ENCODE results near the gene SND1.

SND1 gene

DNA sequence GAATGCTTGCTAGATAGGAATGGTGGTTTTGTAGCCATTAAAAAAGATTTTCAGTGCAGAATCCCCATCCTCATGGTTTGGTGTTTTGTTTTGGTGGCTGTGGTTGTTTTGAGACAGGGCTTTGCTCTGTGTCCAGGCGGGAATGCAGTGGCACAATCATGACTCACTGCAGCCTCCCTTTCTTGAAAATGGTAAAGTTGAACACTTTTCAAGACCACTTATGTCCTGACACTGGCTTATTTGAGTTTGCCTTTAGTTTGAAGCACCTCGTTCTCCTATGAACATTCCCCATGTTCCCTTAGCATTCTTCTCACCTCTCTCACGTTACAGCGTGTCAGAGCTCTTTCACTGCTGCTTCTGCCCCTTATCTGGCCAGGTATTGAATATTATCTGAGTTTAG lies 239.2 kb downstream of the SND1 start:
- H3K4me3 ChIP-seq (ENCODE audit: low read depth, low read length), result no peak overlapping the region
- no peak for DNase-seq (ENCODE audit: low read depth)
- TF ChIP-seq, protein P1, sequence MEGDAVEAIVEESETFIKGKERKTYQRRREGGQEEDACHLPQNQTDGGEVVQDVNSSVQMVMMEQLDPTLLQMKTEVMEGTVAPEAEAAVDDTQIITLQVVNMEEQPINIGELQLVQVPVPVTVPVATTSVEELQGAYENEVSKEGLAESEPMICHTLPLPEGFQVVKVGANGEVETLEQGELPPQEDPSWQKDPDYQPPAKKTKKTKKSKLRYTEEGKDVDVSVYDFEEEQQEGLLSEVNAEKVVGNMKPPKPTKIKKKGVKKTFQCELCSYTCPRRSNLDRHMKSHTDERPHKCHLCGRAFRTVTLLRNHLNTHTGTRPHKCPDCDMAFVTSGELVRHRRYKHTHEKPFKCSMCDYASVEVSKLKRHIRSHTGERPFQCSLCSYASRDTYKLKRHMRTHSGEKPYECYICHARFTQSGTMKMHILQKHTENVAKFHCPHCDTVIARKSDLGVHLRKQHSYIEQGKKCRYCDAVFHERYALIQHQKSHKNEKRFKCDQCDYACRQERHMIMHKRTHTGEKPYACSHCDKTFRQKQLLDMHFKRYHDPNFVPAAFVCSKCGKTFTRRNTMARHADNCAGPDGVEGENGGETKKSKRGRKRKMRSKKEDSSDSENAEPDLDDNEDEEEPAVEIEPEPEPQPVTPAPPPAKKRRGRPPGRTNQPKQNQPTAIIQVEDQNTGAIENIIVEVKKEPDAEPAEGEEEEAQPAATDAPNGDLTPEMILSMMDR (IDR thresholded peaks at IDR 0.05; ENCODE audit: low read depth, low read length, missing control alignments), result no peak

DNA sequence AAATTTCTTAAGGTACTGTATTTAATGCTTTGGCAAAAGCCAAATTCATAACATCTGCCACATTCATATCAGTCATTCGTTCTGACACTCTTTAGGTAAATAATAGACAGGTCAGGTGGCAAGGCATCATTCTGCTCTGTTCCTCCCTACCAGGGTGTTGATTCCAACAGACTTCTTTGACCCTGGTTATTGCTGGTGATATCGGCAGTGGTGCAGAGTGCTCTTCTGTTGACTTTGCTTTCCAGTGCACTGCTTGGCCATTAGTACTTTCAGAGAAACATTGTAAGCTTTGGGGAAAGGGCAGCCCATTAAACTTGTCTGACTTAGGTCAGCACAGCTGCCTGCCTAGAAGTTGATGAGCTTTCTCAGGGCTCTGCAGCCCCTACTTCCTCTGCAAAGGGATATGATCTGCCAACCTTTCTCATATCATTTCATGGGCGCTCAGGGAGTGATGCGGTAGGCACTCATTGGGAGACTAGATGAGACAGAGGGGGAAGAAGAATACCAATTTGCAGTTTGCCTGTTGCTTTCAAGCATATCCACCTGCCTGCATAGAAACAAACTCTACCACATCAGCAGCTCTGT lies 240.0 kb downstream of the SND1 start:
- no peak for DNase-seq (ENCODE audit: low read depth)
- TF ChIP-seq, protein P1 (IDR thresholded peaks at IDR 0.05; ENCODE audit: low read depth, low read length, missing control alignments), result no peak
- no peak overlapping the region for H3K4me3 ChIP-seq (ENCODE audit: low read depth, low read length)

DNA sequence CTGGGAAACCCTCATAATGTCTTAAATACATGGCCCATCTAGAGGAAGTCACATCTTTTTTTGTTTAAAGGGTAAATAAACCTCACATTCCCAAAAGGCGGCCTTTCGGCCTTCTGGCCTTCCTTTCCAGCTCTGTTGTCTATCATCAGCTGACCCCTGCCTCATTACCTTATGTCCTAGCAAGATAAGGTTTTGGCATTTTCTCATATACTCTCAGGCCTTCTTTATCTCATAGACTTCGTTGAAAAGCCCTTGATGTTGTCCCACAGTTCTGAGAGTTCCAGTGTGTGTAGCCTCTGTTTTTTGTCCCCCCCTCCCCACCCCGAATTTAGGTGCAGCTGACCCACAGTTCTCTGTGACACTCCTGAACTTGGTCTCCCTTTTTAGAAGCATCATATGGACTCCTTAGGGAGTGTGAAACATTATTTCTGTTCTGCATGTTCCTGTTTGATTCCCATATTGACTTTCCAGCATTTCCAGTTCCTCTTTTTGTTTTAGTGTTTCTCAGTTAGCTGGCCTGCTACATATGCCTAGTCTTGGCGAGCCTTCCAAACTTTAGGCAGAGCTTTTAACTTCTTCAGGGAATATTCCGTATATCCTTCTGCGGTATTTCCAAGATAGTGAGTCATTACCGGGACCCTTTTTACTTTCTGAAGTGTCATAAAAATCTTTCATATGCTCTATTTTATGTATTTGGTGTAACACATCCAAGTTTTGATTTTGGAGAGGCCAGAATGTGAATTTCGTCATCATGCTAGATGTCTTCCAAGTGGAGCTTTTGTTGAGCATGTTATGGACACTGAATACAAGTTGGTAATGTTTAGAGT lies 240.7 kb downstream of the SND1 start:
- TF ChIP-seq, protein P1 (IDR thresholded peaks at IDR 0.05; ENCODE audit: low read depth, low read length, missing control alignments), result no peak
- DNase-seq (ENCODE audit: low read depth), result no peak
- H3K4me3 ChIP-seq (ENCODE audit: low read depth, low read length), result no peak overlapping the region

DNA sequence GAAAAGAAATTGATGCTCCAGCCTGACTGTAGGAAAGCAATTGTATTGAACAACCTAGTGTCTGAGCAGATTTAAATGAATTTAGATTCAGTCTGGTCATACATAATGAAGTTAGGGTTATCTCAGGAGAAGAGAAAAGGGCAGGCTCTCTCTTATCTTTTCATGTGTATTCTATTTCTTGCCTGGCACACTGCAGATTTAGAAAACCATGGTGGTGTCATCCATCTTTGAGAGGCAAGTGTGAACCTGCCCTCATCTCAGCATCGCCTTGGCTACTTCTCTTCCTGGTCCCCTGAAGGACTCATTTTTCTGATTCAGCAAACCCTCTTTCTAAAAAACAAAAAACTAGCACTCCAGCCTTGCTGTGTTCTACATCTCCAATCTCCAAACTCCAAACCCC lies 241.6 kb downstream of the SND1 start:
- no peak overlapping the region for H3K4me3 ChIP-seq (ENCODE audit: low read depth, low read length)
- TF ChIP-seq, protein P1 (IDR thresholded peaks at IDR 0.05; ENCODE audit: low read depth, low read length, missing control alignments), result no peak
- no peak for DNase-seq (ENCODE audit: low read depth)

DNA sequence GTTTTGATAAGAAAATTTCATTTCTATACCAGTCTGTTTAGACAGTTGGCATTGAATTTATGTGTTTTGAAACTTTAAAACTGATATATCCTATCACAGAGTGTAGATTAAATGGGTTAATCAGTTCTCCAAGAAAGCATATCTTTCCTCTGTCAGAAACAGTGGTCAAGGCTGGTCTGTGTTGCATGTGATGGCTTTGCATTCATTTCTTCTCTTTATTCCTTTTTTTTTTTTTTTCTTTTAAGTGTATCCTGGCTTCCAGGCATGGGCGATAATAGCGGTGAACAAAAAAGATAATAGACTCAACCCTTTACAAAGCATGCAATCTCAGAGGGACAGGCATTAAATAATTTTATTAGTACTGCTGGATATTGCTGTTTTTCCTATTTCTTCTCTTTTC lies 242.6 kb downstream of the SND1 start:
- no peak for DNase-seq (ENCODE audit: low read depth)
- TF ChIP-seq, protein P1 (IDR thresholded peaks at IDR 0.05; ENCODE audit: low read depth, low read length, missing control alignments), result no peak
- H3K4me3 ChIP-seq (ENCODE audit: low read depth, low read length), result no peak overlapping the region

DNA sequence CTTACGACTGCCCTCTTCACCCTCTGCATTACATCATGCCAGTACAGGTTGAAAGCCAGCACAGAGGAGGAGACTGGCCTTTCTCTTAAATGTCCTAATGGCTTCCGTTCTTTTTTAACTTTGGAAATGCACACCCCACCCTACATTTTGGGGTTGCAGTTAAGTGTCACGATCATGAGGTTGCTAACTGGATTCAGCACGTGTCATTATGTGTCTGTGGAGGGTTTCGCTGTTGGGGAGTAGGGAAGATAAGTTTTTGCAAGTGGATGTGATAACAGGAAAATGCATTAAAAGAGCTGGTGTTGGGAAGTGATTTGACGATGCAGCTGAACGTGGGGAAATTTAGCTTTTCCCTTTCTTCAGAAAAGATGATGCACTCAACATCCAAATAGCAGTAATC lies 243.4 kb downstream of the SND1 start:
- TF ChIP-seq, protein P1 (IDR thresholded peaks at IDR 0.05; ENCODE audit: low read depth, low read length, missing control alignments), result no peak
- H3K4me3 ChIP-seq (ENCODE audit: low read depth, low read length), result no peak overlapping the region
- no peak for DNase-seq (ENCODE audit: low read depth)

All from GM12864 (cell line).